ENCODE results near the gene BORCS5.

- no peak for TF ChIP-seq CTCF (IDR thresholded peaks at IDR 0.05)
- no peak for TF ChIP-seq EZH2 (IDR thresholded peaks at IDR 0.05; ENCODE audit: borderline replicate concordance, insufficient read depth, low read depth, low read length, poor library complexity, severe bottlenecking)
Measured at GRCh38 chr12:12442548-12443071, 85.7 kb downstream of the BORCS5 start.
